HEK293 (cell line): Measurements from ENCODE around the gene NOS1AP.

Experiments
- CTCF ChIA-PET: fragments of 350-600 bp; formaldehyde crosslinking; extraction: SDS; loops from one replicate; lab custom pipeline; 2021; ENCODE audit warnings: antibody characterized with exemption; lab: Yijun Ruan, JAX
- POLR2A ChIA-PET: fragments of 300-600 bp; formaldehyde crosslinking; extraction: SDS; loops from one replicate; lab custom pipeline; 2020; ENCODE audit warnings: antibody characterized with exemption, inconsistent platforms; lab: Yijun Ruan, JAX
- H3K27ac ChIP-seq: fragments of 200-500 bp; sonication (Bioruptor generic); 2 replicates; pipeline ENCODE4 v1.5.1; 2014; ENCODE audit warnings: low read depth, low read length, control low read depth, inconsistent platforms; ENCODE audit errors: extremely low read depth
- H3K36me3 ChIP-seq, 2 experiments: fragments of 200-500 bp in 1 of 2; sonication (Bioruptor generic) in 1 of 2; 1 replicate in 1 of 2; 2 replicates in 1 of 2; pipeline ENCODE4 v1.5.1; 2014 to 2017; ENCODE audit warnings: inconsistent platforms in 2 of 2, low read length in 2 of 2; ENCODE audit not compliant: control insufficient read depth in 2 of 2, insufficient read depth in 1 of 2
- H3K4me1 ChIP-seq: fragments of 200-500 bp; sonication (Bioruptor generic); 2 replicates; pipeline ENCODE4 v1.5.1; 2014; ENCODE audit warnings: mild to moderate bottlenecking, low read length, inconsistent platforms; ENCODE audit not compliant: control insufficient read depth, insufficient read depth
- H3K4me3 ChIP-seq: 2 replicates; pipeline ENCODE4 v1.5.1; 2011; ENCODE audit warnings: low read depth, mild to moderate bottlenecking, control low read depth, low read length, moderate library complexity
- H3K9me3 ChIP-seq: fragments of 200-500 bp; sonication (Bioruptor generic); 2 replicates; pipeline ENCODE4 v1.5.1; 2014; ENCODE audit warnings: low read depth, low read length, inconsistent platforms; ENCODE audit not compliant: control insufficient read depth, insufficient read depth
- BCL11A ChIP-seq: fragments of 450-650 bp; formaldehyde crosslinking; IDR thresholded peaks from 2 replicates; pipeline ENCODE4 v1.5.1; 2016; ENCODE audit warnings: low read depth, missing biosample characterization, missing genetic modification characterization
- KLF7 ChIP-seq: fragments of 450-650 bp; formaldehyde crosslinking; IDR thresholded peaks from 2 replicates; pipeline ENCODE4 v1.5.1; 2016; ENCODE audit warnings: missing biosample characterization, missing genetic modification characterization, borderline replicate concordance
- MZF1 ChIP-seq: fragments of 450-650 bp; formaldehyde crosslinking; IDR thresholded peaks from 2 replicates; pipeline ENCODE4 v1.5.1; 2017; ENCODE audit warnings: missing biosample characterization, missing genetic modification characterization, borderline replicate concordance
- PRDM1 ChIP-seq: fragments of 450-650 bp; formaldehyde crosslinking; IDR thresholded peaks from 2 replicates; pipeline ENCODE4; 2016; ENCODE audit warnings: missing biosample characterization, missing genetic modification characterization
- PRDM10 ChIP-seq: fragments of 450-650 bp; formaldehyde crosslinking; IDR thresholded peaks from 2 replicates; pipeline ENCODE4 v1.5.1; 2016; ENCODE audit warnings: missing biosample characterization, missing genetic modification characterization
- SCRT1 ChIP-seq: fragments of 450-650 bp; formaldehyde crosslinking; IDR thresholded peaks from 2 replicates; pipeline ENCODE4 v1.5.1; 2016; ENCODE audit warnings: missing biosample characterization, missing genetic modification characterization, borderline replicate concordance
- ZNF2 ChIP-seq: fragments of 450-650 bp; formaldehyde crosslinking; IDR thresholded peaks from 2 replicates; pipeline ENCODE4 v1.5.1; 2016; ENCODE audit warnings: missing biosample characterization, missing genetic modification characterization
- ZNF341 ChIP-seq: fragments of 450-650 bp; formaldehyde crosslinking; IDR thresholded peaks from 2 replicates; pipeline ENCODE4; 2016; ENCODE audit warnings: low read depth, missing biosample characterization, missing genetic modification characterization
- ZNF362 ChIP-seq: fragments of 450-650 bp; formaldehyde crosslinking; IDR thresholded peaks from 2 replicates; pipeline ENCODE4 v1.5.1; 2016; ENCODE audit warnings: missing biosample characterization, missing genetic modification characterization
- ZNF423 ChIP-seq: fragments of 450-650 bp; formaldehyde crosslinking; IDR thresholded peaks from 2 replicates; pipeline ENCODE4 v1.5.1; 2016; ENCODE audit warnings: missing biosample characterization, missing genetic modification characterization
- ZNF488 ChIP-seq: fragments of 450-650 bp; formaldehyde crosslinking; IDR thresholded peaks from 2 replicates; pipeline ENCODE4 v1.5.1; 2016; ENCODE audit warnings: missing biosample characterization, missing genetic modification characterization
- ZNF530 ChIP-seq: fragments of 450-650 bp; formaldehyde crosslinking; IDR thresholded peaks from 2 replicates; pipeline ENCODE4 v1.5.1; 2016; ENCODE audit warnings: low read depth, missing biosample characterization, missing genetic modification characterization
- ZNF600 ChIP-seq: fragments of 450-650 bp; formaldehyde crosslinking; IDR thresholded peaks from 2 replicates; pipeline ENCODE4 v1.5.1; 2016; ENCODE audit warnings: missing biosample characterization, missing genetic modification characterization
- ZNF610 ChIP-seq: fragments of 450-650 bp; formaldehyde crosslinking; IDR thresholded peaks from 2 replicates; pipeline ENCODE4 v1.5.1; 2016; ENCODE audit warnings: missing biosample characterization, missing genetic modification characterization, borderline replicate concordance
- ZNF670 ChIP-seq: fragments of 450-650 bp; formaldehyde crosslinking; IDR thresholded peaks from 2 replicates; pipeline ENCODE4 v1.5.1; 2016; ENCODE audit warnings: missing biosample characterization, missing genetic modification characterization, low read depth
- ZNF701 ChIP-seq: fragments of 450-650 bp; formaldehyde crosslinking; IDR thresholded peaks from 2 replicates; pipeline ENCODE4 v1.5.1; 2016; ENCODE audit warnings: missing biosample characterization, missing genetic modification characterization
- ZNF791 ChIP-seq: fragments of 450-650 bp; formaldehyde crosslinking; IDR thresholded peaks from 2 replicates; pipeline ENCODE4 v1.5.1; 2016; ENCODE audit warnings: missing biosample characterization, missing genetic modification characterization
- ZNF792 ChIP-seq: fragments of 450-650 bp; formaldehyde crosslinking; IDR thresholded peaks from 2 replicates; pipeline ENCODE4 v1.5.1; 2016; ENCODE audit warnings: missing biosample characterization, missing genetic modification characterization
- ZSCAN18 ChIP-seq: fragments of 450-650 bp; formaldehyde crosslinking; IDR thresholded peaks from 2 replicates; pipeline ENCODE4 v1.5.1; 2016; ENCODE audit warnings: missing biosample characterization, missing genetic modification characterization

NOS1AP gene

GRCh38 chr1:162161916-162162550 is 92.5 kb downstream of the NOS1AP start:
- Histone ChIP-seq H3K27ac (no peak overlapping the region), H3K4me3 (no peak overlapping the region), H3K4me1 (peaks cover 24% of the 10 kb centered on the region), H3K36me3 (no peaks in the 10 kb centered on the region), H3K9me3 (no peaks in the 10 kb centered on the region)
- TF ChIP-seq ZNF670 (tag by site-specific recombination) = no peak
- no peak for TF ChIP-seq ZNF488 (tag by site-specific recombination)
- no peak for TF ChIP-seq KLF7 (tag by site-specific recombination)
- TF ChIP-seq ZNF701 (tag by site-specific recombination) = no peak
- no peak for TF ChIP-seq BCL11A
- TF ChIP-seq ZNF791 (tag by site-specific recombination) = no peak
- TF ChIP-seq ZNF610 (tag by site-specific recombination) = no peak
- no peak for TF ChIP-seq MZF1 (tag by site-specific recombination)
- TF ChIP-seq SCRT1 (tag by site-specific recombination) = no peak
- TF ChIP-seq ZSCAN18 = no peak
- TF ChIP-seq ZNF530 = no peak
- TF ChIP-seq ZNF792 (tag by site-specific recombination) = no peak
- TF ChIP-seq ZNF362 (tag by site-specific recombination) = no peak
- CTCF ChIA-PET = no interaction called here
- POLR2A ChIA-PET = no interaction called here

GRCh38 chr1:162165528-162165927 is 96.0 kb downstream of the NOS1AP start:
- CTCF ChIA-PET = no interaction called here

GRCh38 chr1:162166917-162167615 is 97.6 kb downstream of the NOS1AP start:
- Histone ChIP-seq H3K27ac (no peak overlapping the region; the same call in 1 of the 2 replicates), H3K4me1 (peaks cover 28% of the 10 kb centered on the region), H3K9me3 (no peaks in the 10 kb centered on the region), H3K36me3 (no peaks in the 10 kb centered on the region), H3K4me3 (no peak overlapping the region)
- TF ChIP-seq PRDM10 (tag by site-specific recombination) (peak; percentile 76), ZNF423 (tag by site-specific recombination) (0 out of 2 replicates have a peak, but pooled peaks have one; percentile 28), ZNF341 (tag by site-specific recombination) (peak; percentile 10; the same call in 1 of the 2 replicates), PRDM1 (tag by site-specific recombination) (no peak), ZNF2 (no peak)
- CTCF ChIA-PET = interaction anchor here (0.6 to 1.0 kb wide), 3 partner anchors 45 to 230 kb away, joined by 3 to 5 read pairs (median 3); no protein-coding TSS in a partner anchor
- POLR2A ChIA-PET = no interaction called here

More at GRCh38 chr1:162165528-162165927, 96.0 kb downstream of the NOS1AP start:
- peaks cover 28% of the 10 kb centered on the region for H3K4me1 ChIP-seq
- TF ChIP-seq ZNF423 (tag by site-specific recombination) (no peak), ZNF600 (peak; percentile 60)
- no peaks in the 10 kb centered on the region for H3K36me3 ChIP-seq
- H3K4me3 ChIP-seq = no peak overlapping the region
- H3K9me3 ChIP-seq = no peaks in the 10 kb centered on the region
- POLR2A ChIA-PET = no interaction called here
- H3K27ac ChIP-seq = no peak overlapping the region
